NCI-H1105 treated with DMSO at 0.1 percent for 48 hours (cell line): ENCODE measurements around the gene TMEM132D.
"Not testable (repeated sequence)": the region's sequence is repeated elsewhere in the genome, so short reads cannot be mapped to it uniquely, and the experiment has no call there.

Source experiments
- DNase-seq: peaks from one replicate; lab custom pipeline; 2025; lab: John Stamatoyannopoulos, UW

The TMEM132D gene

GRCh38 chr12:129588142-129588541, 315.7 kb downstream of the TMEM132D start:
- no peak for DNase-seq

GRCh38 chr12:129585296-129585695, 318.5 kb downstream of the TMEM132D start:
- no peak for DNase-seq

- DNase-seq = no peak
These were observed 323.9 kb downstream of the TMEM132D start for GRCh38 chr12:129579879-129580278.

- no peak for DNase-seq
These were observed 331.8 kb downstream of the TMEM132D start for GRCh38 chr12:129571901-129572494.

- no peak for DNase-seq
These were observed 332.9 kb downstream of the TMEM132D start for GRCh38 chr12:129570796-129571400.

- no peak for DNase-seq
These were observed 337.0 kb downstream of the TMEM132D start for GRCh38 chr12:129566800-129567199.

GRCh38 chr12:129564768-129565167, 339.1 kb downstream of the TMEM132D start:
- DNase-seq = no peak

- no peak for DNase-seq
These were observed 340.6 kb downstream of the TMEM132D start for GRCh38 chr12:129563266-129563665.

- no peak for DNase-seq
These were observed 342.5 kb downstream of the TMEM132D start for GRCh38 chr12:129561304-129561703.

- DNase-seq = no peak
These were observed 344.0 kb downstream of the TMEM132D start for GRCh38 chr12:129559776-129560175.

GRCh38 chr12:129558036-129558435, 345.8 kb downstream of the TMEM132D start:
- no peak for DNase-seq

GRCh38 chr12:129556082-129556481, 347.7 kb downstream of the TMEM132D start:
- no peak for DNase-seq

GRCh38 chr12:129552996-129553750, 350.7 kb downstream of the TMEM132D start:
- DNase-seq = no peak

- DNase-seq = no peak
These were observed 352.4 kb downstream of the TMEM132D start for GRCh38 chr12:129551441-129551840.

GRCh38 chr12:129550353-129550752, 353.5 kb downstream of the TMEM132D start:
- peak; percentile 99 for DNase-seq

- no peak for DNase-seq
These were observed 354.2 kb downstream of the TMEM132D start for GRCh38 chr12:129549656-129550055.

- DNase-seq = not testable (repeated sequence)
These were observed 354.8 kb downstream of the TMEM132D start for GRCh38 chr12:129549020-129549419.

GRCh38 chr12:129544716-129545115, 359.1 kb downstream of the TMEM132D start:
- no peak for DNase-seq

- no peak for DNase-seq
These were observed 362.9 kb downstream of the TMEM132D start for GRCh38 chr12:129540954-129541353.

GRCh38 chr12:129540249-129540648, 363.6 kb downstream of the TMEM132D start:
- no peak for DNase-seq

- not testable (repeated sequence) for DNase-seq
These were observed 365.0 kb downstream of the TMEM132D start for GRCh38 chr12:129538724-129539335.

- DNase-seq = no peak
These were observed 365.7 kb downstream of the TMEM132D start for GRCh38 chr12:129538137-129538536.
